Measurements from ENCODE around the gene MYRF. TPM values are rescaled to one million over a fixed set of nuclear protein-coding genes. Genes with fewer than 3 reads are reported as not detected.

Gene MYRF
- total and polyA plus RNA-seq, 9 of the 15 experiments (the other 6 are each of a cell fraction or from before 2014, with no cell fraction given) = 2.3 to 25.8 (median 7.1) TPM

DNA sequence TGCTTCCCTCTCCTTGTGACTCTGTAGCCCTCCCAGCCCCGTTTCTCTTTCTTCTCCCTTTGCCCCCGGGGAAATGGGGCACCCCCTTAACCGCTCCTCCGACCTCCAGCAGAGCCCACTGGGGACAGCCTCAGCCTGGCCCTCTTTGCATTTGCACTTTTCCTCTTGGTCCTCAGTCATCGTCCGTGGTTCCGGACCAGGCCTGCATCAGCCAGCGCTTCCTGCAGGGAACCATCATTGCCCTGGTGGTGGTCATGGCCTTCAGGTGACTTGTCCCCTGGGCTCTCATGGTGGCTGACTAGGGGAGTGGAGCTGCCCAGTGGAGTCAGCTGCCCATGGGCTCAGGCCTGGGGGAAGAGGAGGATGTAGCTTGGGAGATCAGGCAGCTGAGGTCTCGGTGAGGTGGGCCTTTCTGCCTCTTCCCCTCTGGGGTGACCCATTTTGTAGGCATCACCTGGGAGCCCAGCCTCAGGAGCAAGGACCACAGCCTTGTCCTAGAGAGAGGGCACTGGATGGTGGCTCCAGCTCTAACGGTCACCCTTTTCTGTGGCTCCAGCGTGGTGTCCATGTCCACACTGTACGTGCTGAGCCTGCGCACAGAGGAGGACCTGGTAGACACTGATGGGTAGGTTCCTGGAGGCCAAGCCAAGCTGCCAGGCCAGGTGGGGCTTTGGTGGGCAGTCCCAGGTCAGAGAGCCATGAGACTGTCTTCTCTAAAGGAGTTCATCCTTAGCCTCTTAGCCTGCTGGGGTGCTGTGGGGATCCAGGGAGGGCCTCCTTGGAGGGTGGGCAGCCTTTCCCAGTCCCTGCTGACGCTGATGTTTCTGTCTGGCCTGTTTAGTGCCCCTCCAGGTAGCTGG lies 27.5 kb downstream of the MYRF start (continued):
- TF ChIP-seq ASH1L (IDR thresholded peaks at IDR 0.05; ENCODE audit: borderline replicate concordance, low read depth, partially characterized antibody) = no peak
- TF ChIP-seq POLR2A (conservative IDR thresholded peaks at IDR 0.05) = no peak
- TF ChIP-seq POLR3A (IDR thresholded peaks at IDR 0.05; ENCODE audit: borderline replicate concordance, extremely low read depth, insufficient read depth, insufficient read length) = no peak

- H3K9ac ChIP-seq (ENCODE audit: insufficient read depth in 1 of 2, low read depth in 2 of 2, low read length in 2 of 2) = peak overlapping the region in 1 of 2 experiments; percentile 69; a peak in 1 of 4 replicates
- no peaks in the 10 kb centered on the region for H3K9me1 ChIP-seq (ENCODE audit: control insufficient read depth, insufficient read depth, low read length)
- POLR2A ChIA-PET = interaction anchor here (0.6 to 2.8 kb wide), 9 partner anchors 9 to 351 kb away, joined by 3 to 21 read pairs (median 4); partner anchors contain the start of genes CPSF7, FEN1, SDHAF2 and TMEM258
- H3K36me3 ChIP-seq (ENCODE audit: control insufficient read depth, insufficient read depth, low read length) = peaks cover 51% of the 10 kb centered on the region; the same call in 2 of the 3 replicates
- CTCF ChIA-PET (ENCODE audit: low intra/inter-chr PET ratio) = no interaction called here
- no peak overlapping the region for H3K4me2 ChIP-seq (ENCODE audit: insufficient read depth, low read length)
- H3K9me3 ChIP-seq (replicated peaks; ENCODE audit: control insufficient read depth, insufficient read depth, low read depth, low read length) = no peaks in the 10 kb centered on the region
- no peak for DNase-seq (ENCODE audit: extremely low read depth in 1 of 4, low spot score in 3 of 4)
- H3K27me3 ChIP-seq (ENCODE audit: control insufficient read depth in 2 of 2, insufficient read depth in 2 of 2, low read length in 2 of 2) = no peaks in the 10 kb centered on the region
- intact Hi-C loops (cut with micrococcal nuclease) (no loop called here), in situ Hi-C loops (cut with MboI) (no loop called here)
- no peak overlapping the region for H3K27ac ChIP-seq (ENCODE audit: extremely low read depth, low read depth, low read length)
- no peaks in the 10 kb centered on the region for H3K79me2 ChIP-seq (ENCODE audit: control insufficient read depth, insufficient read depth, low read length)
- H3K4me1 ChIP-seq (replicated peaks in 1 of 2; ENCODE audit: control insufficient read depth in 2 of 2, insufficient read depth in 2 of 2, low read length in 2 of 2) = peaks cover 0 to 36% of the 10 kb centered on the region in 2 experiments; a peak in 2 of 5 replicates
- H3K4me3 ChIP-seq = no peak overlapping the region
- 73% methylated on average over 7 of the region's 9 CpGs for WGBS (ENCODE audit: insufficient coverage, low coverage, missing lambda C conversion rate)
- peaks cover 6% of the 10 kb centered on the region; the same call in 1 of the 2 replicates for H4K20me1 ChIP-seq (replicated peaks; ENCODE audit: control insufficient read depth, insufficient read depth, low read length)
- no peak for FAIRE-seq
- BruUV-seq (replicated peaks) = no TSS peak
- no peak for ATAC-seq
- TF ChIP-seq POLR2G (IDR thresholded peaks at IDR 0.05; ENCODE audit: low read depth, low read length) = peak; percentile 30; the same call in 1 of the 2 replicates
- no peak for TF ChIP-seq MTF1 (CRISPR knock-in tag; IDR thresholded peaks at IDR 0.05; ENCODE audit: borderline replicate concordance)
- no peak overlapping the region for H2AFZ ChIP-seq (ENCODE audit: low read depth, low read length)
These were observed 28.2 kb downstream of the MYRF start for GRCh38 chr11:61780581-61781162.

Measured in K562 (cell line).